HUES48 (cell line): ENCODE measurements around the gene DPH1.

Experiments used
- H3K27ac ChIP-seq: one replicate; pipeline ENCODE4 v1.7.0; 2013; ENCODE audit warnings: low read depth, low read length, inconsistent platforms
- H3K27me3 ChIP-seq: 2 replicates; pipeline ENCODE4 v1.6.1; 2013; ENCODE audit warnings: mild to moderate bottlenecking, low read length; ENCODE audit not compliant: control insufficient read depth, insufficient read depth
- H3K36me3 ChIP-seq: 2 replicates; pipeline ENCODE4 v1.6.1; 2013; ENCODE audit warnings: low read length; ENCODE audit not compliant: control insufficient read depth, insufficient read depth
- H3K4me1 ChIP-seq: 2 replicates; pipeline ENCODE4 v1.6.1; 2013; ENCODE audit warnings: mild to moderate bottlenecking, low read length; ENCODE audit not compliant: control insufficient read depth, insufficient read depth
- H3K4me3 ChIP-seq: 2 replicates; pipeline ENCODE4 v1.5.1; 2013; ENCODE audit warnings: mild to moderate bottlenecking, low read depth, low read length
- H3K9ac ChIP-seq: 2 replicates; pipeline ENCODE4 v1.6.1; 2013; ENCODE audit warnings: mild to moderate bottlenecking, low read depth, low read length, moderate library complexity
- H3K9me3 ChIP-seq: 2 replicates; pipeline ENCODE4 v1.6.1; 2013; ENCODE audit warnings: low read length; ENCODE audit not compliant: control insufficient read depth, insufficient read depth

DPH1 gene

DNA sequence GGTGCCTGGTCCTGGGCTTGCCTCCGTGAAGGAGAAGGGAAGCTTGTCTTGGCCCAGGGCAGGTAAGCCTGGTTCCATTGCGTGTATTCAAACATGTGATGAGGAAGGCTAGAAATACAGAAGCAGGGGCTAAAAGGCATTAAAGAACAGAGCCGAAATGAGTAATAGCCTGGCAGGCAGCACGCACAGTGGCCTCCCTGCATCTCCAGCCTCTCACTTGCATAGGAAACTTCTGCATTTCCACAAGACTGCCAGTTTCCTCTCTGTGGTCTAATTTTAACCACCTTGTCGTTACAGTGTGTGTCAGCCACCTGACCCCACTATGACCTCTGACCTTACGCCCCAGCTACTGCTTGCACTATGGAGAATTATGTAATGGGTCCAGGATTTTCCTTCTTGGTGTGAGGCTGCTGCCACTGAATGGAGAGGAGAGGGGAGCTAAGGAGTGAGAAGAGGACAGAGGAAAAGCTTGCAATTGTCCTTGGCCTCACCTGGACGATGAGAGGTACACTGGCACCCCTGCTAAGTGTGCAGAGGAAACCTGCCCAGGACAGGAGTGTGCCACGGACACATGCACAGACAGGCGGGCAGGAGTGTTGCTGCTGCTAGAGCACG is 57.8 kb downstream of the DPH1 start:
- Histone ChIP-seq H3K27ac (no peak overlapping the region), H3K9ac (no peak overlapping the region), H3K4me1 (peaks cover 15% of the 10 kb centered on the region), H3K27me3 (no peaks in the 10 kb centered on the region), H3K36me3 (no peaks in the 10 kb centered on the region), H3K9me3 (no peaks in the 10 kb centered on the region), H3K4me3 (no peak overlapping the region)

DNA sequence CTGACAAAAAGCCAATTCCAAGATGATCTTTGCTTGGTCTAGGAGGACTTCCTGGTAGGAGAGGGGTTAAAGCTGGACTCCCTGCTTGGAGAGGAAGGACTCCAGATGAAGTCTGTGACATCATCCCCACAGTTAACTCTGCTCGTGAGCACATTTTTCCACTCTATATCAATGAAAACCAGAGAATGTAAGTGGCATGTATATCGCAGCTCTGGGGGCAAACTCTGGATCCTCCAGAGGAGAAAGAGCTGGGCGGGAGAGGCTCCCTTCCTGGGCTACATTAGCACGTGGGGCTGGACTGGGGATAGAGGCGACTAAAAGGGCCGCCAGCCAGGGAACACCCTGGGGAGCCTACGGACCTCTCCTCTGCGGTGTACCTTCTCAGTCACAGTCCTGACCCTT is 59.1 kb downstream of the DPH1 start:
- no peaks in the 10 kb centered on the region for H3K36me3 ChIP-seq
- peaks cover 15% of the 10 kb centered on the region for H3K4me1 ChIP-seq
- H3K9me3 ChIP-seq = no peaks in the 10 kb centered on the region
- no peaks in the 10 kb centered on the region for H3K27me3 ChIP-seq
- no peak overlapping the region for H3K9ac ChIP-seq
- no peak overlapping the region for H3K27ac ChIP-seq
- H3K4me3 ChIP-seq = no peak overlapping the region

DNA sequence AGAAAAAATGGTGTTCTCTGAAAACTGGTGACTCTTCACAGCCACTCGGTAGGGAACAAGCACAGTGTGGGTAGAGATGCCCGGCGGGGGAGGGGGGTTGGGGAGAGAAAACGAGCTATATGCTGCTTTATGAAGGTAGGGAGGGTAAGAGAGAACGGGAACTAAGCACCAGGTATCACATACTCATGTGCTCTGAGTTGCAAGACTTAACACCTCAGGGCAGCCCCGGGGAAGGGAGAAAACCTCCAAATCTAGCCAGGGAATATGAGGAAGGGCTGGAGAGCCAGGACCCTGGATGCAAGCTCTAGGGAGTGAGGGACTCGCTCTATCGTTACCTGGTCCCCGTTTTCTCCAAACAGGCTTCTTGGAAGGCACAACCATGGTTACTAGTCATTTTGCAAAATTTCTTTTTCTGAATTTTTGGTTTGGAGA is 60.3 kb downstream of the DPH1 start:
- Histone ChIP-seq H3K27ac (no peak overlapping the region), H3K9me3 (no peaks in the 10 kb centered on the region)

DNA sequence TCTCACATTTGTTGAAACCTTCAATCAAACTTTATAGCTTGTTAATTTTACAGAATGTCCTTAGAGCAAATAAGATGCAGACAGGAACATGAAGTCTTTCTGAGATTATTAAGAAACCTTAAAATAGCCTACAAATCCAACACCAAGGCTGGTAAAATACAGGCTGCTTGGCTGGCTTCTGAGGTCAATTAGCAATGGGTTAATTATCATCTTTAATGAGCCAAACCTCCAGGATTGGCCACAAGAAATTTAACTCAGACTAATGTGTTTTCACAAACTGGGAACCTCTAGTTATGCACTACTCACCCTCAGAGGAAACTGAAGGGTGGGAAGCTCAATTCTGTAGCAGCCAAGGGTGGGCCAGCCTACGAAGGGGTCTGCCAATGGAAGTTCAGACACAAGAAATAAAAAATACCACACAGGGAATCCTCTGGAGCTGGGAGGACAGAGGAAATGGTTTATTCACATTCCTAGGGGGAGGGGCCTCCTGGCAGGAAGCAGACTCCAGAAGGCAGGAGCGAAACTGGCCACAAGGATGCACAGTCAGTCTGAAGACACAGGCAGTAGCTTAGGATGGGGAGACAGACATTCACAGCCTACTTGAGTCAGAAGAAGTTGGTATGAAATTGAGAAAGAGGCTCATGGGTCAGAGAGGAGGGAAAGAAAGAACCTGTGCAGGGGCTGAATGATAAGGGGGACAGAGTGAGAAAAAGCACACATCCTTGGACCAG is 61.0 kb downstream of the DPH1 start:
- Histone ChIP-seq H3K27ac (peak overlapping the region; percentile 40), H3K9me3 (no peaks in the 10 kb centered on the region), H3K36me3 (no peaks in the 10 kb centered on the region), H3K27me3 (no peaks in the 10 kb centered on the region), H3K9ac (no peak overlapping the region), H3K4me1 (peaks cover 22% of the 10 kb centered on the region), H3K4me3 (no peak overlapping the region)

More for the DNA sequence above, 60.3 kb downstream of the DPH1 start:
- H3K9ac ChIP-seq = no peak overlapping the region
- peaks cover 19% of the 10 kb centered on the region for H3K4me1 ChIP-seq
- no peaks in the 10 kb centered on the region for H3K27me3 ChIP-seq
- no peaks in the 10 kb centered on the region for H3K36me3 ChIP-seq
- H3K4me3 ChIP-seq = no peak overlapping the region

DNA sequence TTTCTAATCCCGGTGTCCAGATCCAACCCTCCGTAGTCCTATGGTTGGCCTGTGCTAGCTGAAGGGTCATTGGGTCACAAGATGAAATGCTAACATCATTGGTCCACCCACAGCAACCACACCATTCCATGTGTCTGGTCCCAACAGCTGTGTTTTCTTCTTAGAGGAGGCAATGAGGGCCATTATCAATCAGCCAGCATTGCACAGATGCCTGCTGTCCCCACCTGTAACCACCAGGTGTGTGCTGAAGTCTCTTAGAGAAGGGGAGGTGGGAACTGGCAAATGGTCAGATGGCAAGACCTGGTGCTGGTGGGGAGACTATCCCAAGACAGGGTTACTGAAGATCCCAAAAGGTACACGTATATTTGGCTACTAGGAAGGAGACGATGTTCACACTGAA is 62.3 kb downstream of the DPH1 start:
- Histone ChIP-seq H3K36me3 (no peaks in the 10 kb centered on the region), H3K9me3 (no peaks in the 10 kb centered on the region), H3K27me3 (no peaks in the 10 kb centered on the region), H3K9ac (no peak overlapping the region), H3K27ac (no peak overlapping the region), H3K4me1 (peaks cover 22% of the 10 kb centered on the region), H3K4me3 (no peak overlapping the region)

DNA sequence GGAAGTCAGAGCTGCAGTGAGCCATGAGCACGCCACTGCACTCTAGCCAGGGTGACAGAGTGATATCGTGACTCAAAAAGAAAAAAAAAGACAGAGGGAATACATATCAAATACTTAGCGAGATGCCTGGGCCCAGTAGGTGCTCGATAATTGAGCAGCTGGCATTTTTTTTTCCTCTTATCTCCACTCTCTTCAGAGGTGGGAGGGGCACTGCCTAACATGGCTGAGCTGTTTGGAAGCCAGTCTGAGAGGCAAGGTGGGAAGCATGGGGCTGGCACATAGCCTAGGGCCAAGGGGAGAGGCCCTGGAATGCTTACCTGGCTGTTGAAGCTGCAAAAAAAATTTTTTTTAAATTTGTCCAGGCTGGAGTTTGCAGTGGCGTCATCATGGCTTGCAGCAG is 63.4 kb downstream of the DPH1 start:
- Histone ChIP-seq H3K9ac (no peak overlapping the region), H3K9me3 (no peaks in the 10 kb centered on the region), H3K27me3 (no peaks in the 10 kb centered on the region), H3K27ac (no peak overlapping the region), H3K36me3 (no peaks in the 10 kb centered on the region), H3K4me3 (no peak overlapping the region), H3K4me1 (peaks cover 22% of the 10 kb centered on the region)
